H9 (cell line): ENCODE results near the gene ZNF584. TPM values are rescaled to one million over a fixed set of nuclear protein-coding genes. Genes with fewer than 3 reads are reported as not detected.

Experiments
- DNase-seq: peaks from one replicate; pipeline ENCODE4 v3.0.0-alpha.2; 2017
- H2AFZ ChIP-seq: one replicate; pipeline ENCODE4 v1.6.1; 2013; ENCODE audit warnings: mild to moderate bottlenecking, low read length, control low read depth, moderate library complexity
- H2AK5ac ChIP-seq: 2 replicates; pipeline ENCODE4 v1.6.1; 2013; ENCODE audit warnings: low read length, control low read depth, mixed read lengths; ENCODE audit not compliant: insufficient read length
- H2BK120ac ChIP-seq: one replicate; pipeline ENCODE4 v1.6.1; 2013; ENCODE audit warnings: low read depth, mild to moderate bottlenecking, low read length, control low read depth, inconsistent platforms; ENCODE audit not compliant: poor library complexity, severe bottlenecking
- H2BK12ac ChIP-seq: 2 replicates; pipeline ENCODE4 v1.6.1; 2013; ENCODE audit warnings: low read length, control low read depth, mixed read lengths, low read depth; ENCODE audit not compliant: insufficient read length
- H2BK15ac ChIP-seq: 2 replicates; pipeline ENCODE4 v1.6.1; 2013; ENCODE audit warnings: low read depth, low read length, control low read depth
- H2BK20ac ChIP-seq: one replicate; pipeline ENCODE4 v1.6.1; 2013; ENCODE audit warnings: low read depth, mild to moderate bottlenecking, low read length, control low read depth, inconsistent platforms; ENCODE audit not compliant: poor library complexity, severe bottlenecking
- H2BK5ac ChIP-seq: 2 replicates; pipeline ENCODE4 v1.6.1; 2013; ENCODE audit warnings: low read length, control low read depth, mixed read lengths; ENCODE audit not compliant: insufficient read length
- H3K14ac ChIP-seq: 2 replicates; pipeline ENCODE4 v1.6.1; 2013; ENCODE audit warnings: low read length, control low read depth; ENCODE audit not compliant: insufficient read depth
- H3K18ac ChIP-seq: 2 replicates; pipeline ENCODE4 v1.6.1; 2013; ENCODE audit warnings: low read depth, mild to moderate bottlenecking, mixed read lengths, low read length, control low read depth; ENCODE audit not compliant: insufficient read length
- H3K23ac ChIP-seq: 2 replicates; pipeline ENCODE4 v1.6.1; 2013; ENCODE audit warnings: low read length, control low read depth, mixed read lengths, low read depth; ENCODE audit not compliant: insufficient read length
- H3K23me2 ChIP-seq: 2 replicates; pipeline ENCODE4 v1.6.1; 2013; ENCODE audit warnings: low read depth, mild to moderate bottlenecking, mixed read lengths, low read length, control low read depth; ENCODE audit not compliant: insufficient read length, poor library complexity, severe bottlenecking
- H3K27ac ChIP-seq: 2 replicates; pipeline ENCODE4 v1.5.1; 2013; ENCODE audit warnings: low read length, control low read depth, mixed read lengths, low read depth; ENCODE audit not compliant: insufficient read length
- H3K27me3 ChIP-seq: 2 replicates; pipeline ENCODE4 v1.6.1; 2013; ENCODE audit warnings: low read length, control low read depth, inconsistent platforms; ENCODE audit not compliant: insufficient read depth
- H3K4ac ChIP-seq: 2 replicates; pipeline ENCODE4 v1.6.1; 2013; ENCODE audit warnings: low read depth, mild to moderate bottlenecking, control low read depth, inconsistent platforms, low read length, moderate library complexity
- H3K4me1 ChIP-seq: 2 replicates; pipeline ENCODE4 v1.6.1; 2013; ENCODE audit warnings: low read length, control low read depth, inconsistent platforms; ENCODE audit not compliant: insufficient read depth
- H3K4me2 ChIP-seq: 2 replicates; pipeline ENCODE4 v1.6.1; 2013; ENCODE audit warnings: low read length, control low read depth, mixed read lengths; ENCODE audit not compliant: insufficient read length, insufficient read depth
- H3K56ac ChIP-seq: 2 replicates; pipeline ENCODE4 v1.6.1; 2013; ENCODE audit warnings: low read depth, mild to moderate bottlenecking, mixed read lengths, low read length, control low read depth; ENCODE audit not compliant: insufficient read length
- H3K79me1 ChIP-seq: 2 replicates; pipeline ENCODE4 v1.6.1; 2013; ENCODE audit warnings: low read depth, mild to moderate bottlenecking, moderate library complexity, low read length, control low read depth, inconsistent platforms; ENCODE audit not compliant: insufficient read depth, poor library complexity, severe bottlenecking
- H3K79me2 ChIP-seq: 2 replicates; pipeline ENCODE4 v1.6.1; 2013; ENCODE audit warnings: low read length, control low read depth, inconsistent platforms; ENCODE audit not compliant: insufficient read depth
- H3K9ac ChIP-seq: 2 replicates; pipeline ENCODE4 v1.6.1; 2013; ENCODE audit warnings: low read length, control low read depth, mixed read lengths; ENCODE audit not compliant: insufficient read length; ENCODE audit errors: extremely low read depth
- H3K9me3 ChIP-seq: one replicate; pipeline ENCODE4 v1.6.1; 2013; ENCODE audit warnings: low read depth, low read length, inconsistent platforms; ENCODE audit not compliant: control insufficient read depth
- H3T11ph ChIP-seq: one replicate; pipeline ENCODE4 v1.6.1; 2013; ENCODE audit warnings: mild to moderate bottlenecking, low read length, control low read depth, inconsistent platforms
- H4K20me1 ChIP-seq: one replicate; pipeline ENCODE4 v1.6.1; 2013; ENCODE audit not compliant: control insufficient read depth, insufficient read length, insufficient read depth
- H4K5ac ChIP-seq: 2 replicates; pipeline ENCODE4 v1.6.1; 2013; ENCODE audit warnings: low read depth, mild to moderate bottlenecking, mixed read lengths, low read length, control low read depth; ENCODE audit not compliant: insufficient read length
- H4K8ac ChIP-seq: replicated peaks from 2 replicates; pipeline ENCODE4 v1.6.1; 2013; ENCODE audit warnings: low read length, control low read depth, mixed read lengths, low read depth; ENCODE audit not compliant: insufficient read length
- H4K91ac ChIP-seq: 2 replicates; pipeline ENCODE4 v1.6.1; 2013; ENCODE audit warnings: low read depth, mild to moderate bottlenecking, moderate library complexity, mixed read lengths, low read length, control low read depth; ENCODE audit not compliant: insufficient read length
- H3K27ac Mint-ChIP-seq, 3 experiments: 2 replicates in 2 of 3; 3 replicates in 1 of 3; pipeline ENCODE4 v1.8.0; 2020 to 2021; ENCODE audit warnings: mixed read lengths in 3 of 3, mild to moderate bottlenecking in 1 of 3, moderate library complexity in 1 of 3
- H3K27me3 Mint-ChIP-seq: 2 replicates; pipeline ENCODE4 v1.8.0; 2021; ENCODE audit warnings: low read depth, mild to moderate bottlenecking, moderate library complexity, mixed read lengths
- H3K36me3 Mint-ChIP-seq, 3 experiments: 2 replicates in 2 of 3; 3 replicates in 1 of 3; pipeline ENCODE4 v1.8.0; 2020 to 2021; ENCODE audit warnings: low read depth in 3 of 3, mixed read lengths in 3 of 3; ENCODE audit not compliant: insufficient read depth in 1 of 3
- H3K4me1 Mint-ChIP-seq, 2 experiments: 2 replicates each; pipeline ENCODE4 v1.8.0; 2020; ENCODE audit warnings: mixed read lengths in 2 of 2
- H3K4me3 Mint-ChIP-seq, 2 experiments: 2 replicates in 1 of 2; 3 replicates in 1 of 2; pipeline ENCODE4 v1.8.0; 2020 to 2021; ENCODE audit warnings: mild to moderate bottlenecking in 2 of 2, mixed read lengths in 2 of 2, moderate library complexity in 1 of 2
- H3K9me3 Mint-ChIP-seq, 2 experiments: 2 replicates in 1 of 2; 3 replicates in 1 of 2; pipeline ENCODE4 v1.8.0; 2020; ENCODE audit warnings: mild to moderate bottlenecking in 2 of 2, mixed read lengths in 2 of 2, moderate library complexity in 1 of 2
- CTCF ChIP-seq: fragments of 200-600 bp; sonication (generic); conservative IDR thresholded peaks from 3 replicates; pipeline ENCODE4 v1.8.0; 2021; ENCODE audit warnings: antibody characterized with exemption, mild to moderate bottlenecking
- WGBS: extraction: QIAGEN DNeasy Blood & Tissue Kit; methylation state at CpG from one replicate; pipeline ENCODE4 v1.1.7; 2013; ENCODE audit warnings: missing lambda C conversion rate, low lambda C conversion rate, mixed read lengths; ENCODE audit not compliant: insufficient read length; ENCODE audit errors: extremely low coverage; 5-methylcytosine and 5-hydroxymethylcytosine counted together
- total RNA-seq: library from RNA; stranded (reverse); gene quantifications from 2 replicates; pipeline ENCODE4 v1.2.1, GENCODE V29; 2021

ZNF584 gene
- total RNA-seq, 1 experiment from 2014 or later, result 7.4 TPM

GRCh38 chr19:58395220-58395978 lies 13.1 kb upstream of the ZNF584 start, which contains the start of gene RNF225:
Gene RNF225 (plus strand): TSS chr19:58395656. CDS start chr19:58396090, 434 bp downstream.
- Histone ChIP-seq H2BK120ac (no peak within 1 kb of the TSS), H3K18ac (peak within 1 kb of the TSS; percentile 22), H2AK5ac (no peak within 1 kb of the TSS), H3K4me1 (no peaks in the 10 kb centered on the region), H3T11ph (no peak within 1 kb of the TSS), H3K27ac (no peak within 1 kb of the TSS), H4K5ac (no peak within 1 kb of the TSS), H3K56ac (no peak within 1 kb of the TSS), H2BK12ac (no peak within 1 kb of the TSS), H4K20me1 (peaks cover 5% of the 10 kb centered on the region), H2BK20ac (no peak within 1 kb of the TSS), H3K79me2 (no peaks in the 10 kb centered on the region), H3K23ac (no peak within 1 kb of the TSS), H4K8ac (no peak within 1 kb of the TSS), H4K91ac (no peak within 1 kb of the TSS), H3K9ac (no peak within 1 kb of the TSS), H3K4ac (no peak within 1 kb of the TSS), H2AFZ (no peak within 1 kb of the TSS), H3K23me2 (peaks cover 7% of the 10 kb centered on the region), H3K4me2 (peak within 1 kb of the TSS; percentile 30), H3K9me3 (no peaks in the 10 kb centered on the region), H3K27me3 (no peaks in the 10 kb centered on the region; the same call in 1 of the 2 replicates), H2BK15ac (no peak within 1 kb of the TSS), H3K79me1 (peaks cover 3% of the 10 kb centered on the region), H3K14ac (no peak within 1 kb of the TSS), H2BK5ac (no peak within 1 kb of the TSS)
- Mint-ChIP-seq H3K4me1 (peaks cover 12% of the 10 kb centered on the region in 2 experiments), H3K27me3 (peaks cover 12% of the 10 kb centered on the region), H3K27ac (peak within 1 kb of the TSS; percentile 50 to 90 (median 85); a peak in 5 of 7 replicates), H3K9me3 (no peaks in the 10 kb centered on the region), H3K36me3 (peaks cover 37 to 47% (median 40%) of the 10 kb centered on the region in 3 experiments; a peak in 6 of 7 replicates), H3K4me3 (peak within 1 kb of the TSS; percentile 55 to 69)
- WGBS, result no CpG with 5 or more reads among the region's 21 CpGs
- no peak for TF ChIP-seq CTCF
- DNase-seq, result peak; percentile 88
